NT2/D1 (cell line): ENCODE measurements around the gene FAM209A.

Experiments used
- SUZ12 ChIP-seq: IDR thresholded peaks from 2 replicates; pipeline ENCODE4 v1.6.1; 2011; ENCODE audit not compliant: insufficient read length, insufficient read depth; ENCODE audit errors: extremely low read depth
- YY1 ChIP-seq: IDR thresholded peaks from 2 replicates; pipeline ENCODE4 v1.6.1; 2011; ENCODE audit not compliant: insufficient read length, insufficient read depth
- ZNF274 ChIP-seq: IDR thresholded peaks from 2 replicates; pipeline ENCODE4 v1.6.1; 2011; ENCODE audit warnings: mild to moderate bottlenecking, low read depth, low read length

DNA sequence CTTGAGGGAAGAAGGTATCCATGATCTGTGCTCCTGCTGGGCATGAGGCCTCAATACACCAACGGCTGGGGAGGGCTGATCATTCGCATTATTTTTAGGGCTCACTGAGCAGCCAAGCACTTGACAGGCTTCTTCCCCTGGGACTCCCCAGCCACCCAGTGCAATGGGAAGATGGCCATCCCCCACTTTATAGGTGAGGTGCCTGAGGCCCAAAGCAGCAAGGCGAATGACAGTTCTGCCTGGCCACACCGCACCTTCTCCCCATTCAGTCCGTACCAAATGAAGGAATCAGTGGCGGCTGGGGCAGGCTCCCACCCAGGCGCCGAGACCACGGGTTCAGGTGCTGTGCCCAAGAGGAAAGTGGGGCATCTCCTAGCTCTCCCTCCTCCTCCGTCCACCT is 4.4 kb upstream of the FAM209A start:
- no peak for TF ChIP-seq YY1
- no peak for TF ChIP-seq ZNF274
- no peak for TF ChIP-seq SUZ12
